ENCODE data around the gene AKT1S1. TPM values are rescaled to one million over a fixed set of nuclear protein-coding genes. Genes with fewer than 3 reads are reported as not detected.

Gene AKT1S1
- total and polyA plus RNA-seq, 2 experiments from 2014 or later: 15.6 to 74.5 TPM

- no peaks in the 10 kb centered on the region for H3K79me2 ChIP-seq
- TF ChIP-seq CTCF (IDR thresholded peaks at IDR 0.05; ENCODE audit: poor library complexity): peak; percentile 61
- no peak for TF ChIP-seq EZH2 (IDR thresholded peaks at IDR 0.05; ENCODE audit: borderline replicate concordance)
- no peak for TF ChIP-seq EZH2phosphoT487 (IDR thresholded peaks at IDR 0.05; ENCODE audit: low read depth, severe bottlenecking, unreplicated experiment)
- no peaks in the 10 kb centered on the region for H3K36me3 ChIP-seq (replicated peaks; ENCODE audit: insufficient read depth, low read depth)
- peak; percentile 78 for DNase-seq (ENCODE audit: low spot score)
- peaks cover 7% of the 10 kb centered on the region for H3K4me1 ChIP-seq (ENCODE audit: insufficient read depth)
- no peaks in the 10 kb centered on the region for H3K9me3 ChIP-seq (ENCODE audit: low read depth)
- WGBS (ENCODE audit: low lambda C conversion rate, missing lambda C conversion rate): 47% methylated on average over 70 of the region's 71 CpGs
- H3K4me3 ChIP-seq: no peak overlapping the region
- no peaks in the 10 kb centered on the region for H3K27me3 ChIP-seq
- H3K4me2 ChIP-seq: peak overlapping the region; percentile 85
- H4K20me1 ChIP-seq (ENCODE audit: insufficient read depth, poor library complexity, severe bottlenecking): no peaks in the 10 kb centered on the region
- no peak overlapping the region for H2AFZ ChIP-seq
- H3K9me2 ChIP-seq (replicated peaks; ENCODE audit: insufficient read depth): no peaks in the 10 kb centered on the region
- H3K27ac ChIP-seq: no peak overlapping the region
These were observed 12.7 kb upstream of the AKT1S1 start for GRCh38 chr19:49889687-49890348.

GRCh38 chr19:49889038-49889686 is 12.0 kb upstream of the AKT1S1 start:
- WGBS (ENCODE audit: low lambda C conversion rate, missing lambda C conversion rate): 97% methylated on average over 23 of the region's 23 CpGs
- Histone ChIP-seq H3K36me3 (replicated peaks; ENCODE audit: insufficient read depth, low read depth) (no peaks in the 10 kb centered on the region), H3K4me1 (ENCODE audit: insufficient read depth) (peaks cover 7% of the 10 kb centered on the region), H3K9me3 (ENCODE audit: low read depth) (no peaks in the 10 kb centered on the region), H3K9me2 (replicated peaks; ENCODE audit: insufficient read depth) (no peaks in the 10 kb centered on the region), H3K27me3 (no peaks in the 10 kb centered on the region), H3K4me2 (no peak overlapping the region), H4K20me1 (ENCODE audit: insufficient read depth, poor library complexity, severe bottlenecking) (no peaks in the 10 kb centered on the region), H3K79me2 (no peaks in the 10 kb centered on the region), H3K27ac (no peak overlapping the region), H2AFZ (no peak overlapping the region), H3K4me3 (no peak overlapping the region)
- TF ChIP-seq CTCF (IDR thresholded peaks at IDR 0.05; ENCODE audit: poor library complexity) (no peak), EZH2 (IDR thresholded peaks at IDR 0.05; ENCODE audit: borderline replicate concordance) (no peak), EZH2phosphoT487 (IDR thresholded peaks at IDR 0.05; ENCODE audit: low read depth, severe bottlenecking, unreplicated experiment) (no peak)
- no peak for DNase-seq (ENCODE audit: low spot score)

GRCh38 chr19:49888510-49888824 is 11.3 kb upstream of the AKT1S1 start:
- H3K9me3 ChIP-seq (ENCODE audit: low read depth): no peaks in the 10 kb centered on the region
- no peak overlapping the region for H3K4me3 ChIP-seq
- H4K20me1 ChIP-seq (ENCODE audit: insufficient read depth, poor library complexity, severe bottlenecking): no peaks in the 10 kb centered on the region
- no peaks in the 10 kb centered on the region for H3K79me2 ChIP-seq
- H3K9me2 ChIP-seq (replicated peaks; ENCODE audit: insufficient read depth): no peaks in the 10 kb centered on the region
- H3K4me1 ChIP-seq (ENCODE audit: insufficient read depth): peaks cover 7% of the 10 kb centered on the region
- no peaks in the 10 kb centered on the region for H3K36me3 ChIP-seq (replicated peaks; ENCODE audit: insufficient read depth, low read depth)
- no peak overlapping the region for H2AFZ ChIP-seq
- no peak for DNase-seq (ENCODE audit: low spot score)
- H3K27ac ChIP-seq: no peak overlapping the region
- H3K4me2 ChIP-seq: no peak overlapping the region
- TF ChIP-seq CTCF (IDR thresholded peaks at IDR 0.05; ENCODE audit: poor library complexity): no peak
- no peak for TF ChIP-seq EZH2 (IDR thresholded peaks at IDR 0.05; ENCODE audit: borderline replicate concordance)
- TF ChIP-seq EZH2phosphoT487 (IDR thresholded peaks at IDR 0.05; ENCODE audit: low read depth, severe bottlenecking, unreplicated experiment): no peak
- no peaks in the 10 kb centered on the region for H3K27me3 ChIP-seq
- over 99% methylated on average over 15 of the region's 18 CpGs for WGBS (ENCODE audit: low lambda C conversion rate, missing lambda C conversion rate)
